Astrocyte (in vitro differentiated cells and primary cell): Measurements from ENCODE around the gene PMP22.

Experiments used
- CTCF ChIP-seq: IDR thresholded peaks from 2 replicates; pipeline ENCODE4 v1.5.1; 2011; ENCODE audit warnings: low read depth, mild to moderate bottlenecking, inconsistent platforms, low read length, moderate library complexity; ENCODE audit not compliant: insufficient read depth
- EZH2 ChIP-seq: IDR thresholded peaks from 2 replicates; pipeline ENCODE4 v1.6.1; 2012; ENCODE audit warnings: mild to moderate bottlenecking, low read length, inconsistent platforms; ENCODE audit not compliant: insufficient read depth

DNA sequence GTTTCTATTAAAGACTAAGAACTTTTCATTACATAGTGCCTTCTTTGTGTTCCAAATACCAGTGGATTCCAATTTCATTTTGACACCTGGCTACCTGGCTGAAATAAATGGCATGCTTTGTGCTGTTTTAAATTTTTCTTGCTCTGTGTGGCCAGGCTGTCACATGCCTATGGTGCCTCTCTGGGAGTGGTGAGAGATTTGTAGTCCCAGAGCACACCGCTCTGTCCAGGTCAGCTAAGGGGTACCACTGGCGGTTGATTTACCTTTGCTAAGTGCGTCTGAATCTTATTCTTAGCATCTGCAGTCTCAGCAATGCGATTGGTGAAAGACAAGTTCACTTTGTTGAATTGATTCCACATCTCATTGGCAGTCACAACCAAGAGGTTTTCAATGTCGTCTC lies 46.9 kb upstream of the PMP22 start:
- TF ChIP-seq EZH2: no peak
- TF ChIP-seq CTCF: no peak
